Activated CD8-positive, alpha-beta memory T cell treated with anti-CD3 and anti-CD28 coated beads, Interleukin-2, amount 50 U/mL, for 48 hours (primary cell): ENCODE data around the gene HOXB4.

Experiments used
- DNase-seq: peaks from one replicate; pipeline ENCODE4 v3.0.0-alpha.2; 2020

HOXB4 gene

GRCh38 chr17:48528153-48528935, 49.8 kb downstream of the HOXB4 start:
- no peak for DNase-seq

DNA sequence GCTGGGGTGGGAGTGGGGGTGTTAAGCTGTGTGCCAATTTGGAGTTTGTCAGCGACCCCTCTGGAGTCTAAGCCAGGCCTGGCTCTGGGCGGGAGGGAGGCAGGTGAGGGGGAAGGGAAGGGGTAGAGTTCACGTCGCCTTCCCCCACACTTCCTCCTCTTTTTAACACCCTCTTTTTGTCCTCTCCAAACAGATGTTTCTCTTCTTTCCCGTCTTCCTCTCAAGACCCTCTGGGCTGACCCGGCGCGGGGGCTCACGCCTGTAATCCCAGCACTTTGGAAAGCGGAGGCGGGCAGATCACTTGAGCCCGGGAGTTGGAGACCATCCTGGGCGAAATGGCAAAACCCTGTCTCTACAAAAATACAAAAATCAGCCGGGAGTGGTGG, 50.6 kb downstream of the HOXB4 start:
- no peak for DNase-seq

DNA sequence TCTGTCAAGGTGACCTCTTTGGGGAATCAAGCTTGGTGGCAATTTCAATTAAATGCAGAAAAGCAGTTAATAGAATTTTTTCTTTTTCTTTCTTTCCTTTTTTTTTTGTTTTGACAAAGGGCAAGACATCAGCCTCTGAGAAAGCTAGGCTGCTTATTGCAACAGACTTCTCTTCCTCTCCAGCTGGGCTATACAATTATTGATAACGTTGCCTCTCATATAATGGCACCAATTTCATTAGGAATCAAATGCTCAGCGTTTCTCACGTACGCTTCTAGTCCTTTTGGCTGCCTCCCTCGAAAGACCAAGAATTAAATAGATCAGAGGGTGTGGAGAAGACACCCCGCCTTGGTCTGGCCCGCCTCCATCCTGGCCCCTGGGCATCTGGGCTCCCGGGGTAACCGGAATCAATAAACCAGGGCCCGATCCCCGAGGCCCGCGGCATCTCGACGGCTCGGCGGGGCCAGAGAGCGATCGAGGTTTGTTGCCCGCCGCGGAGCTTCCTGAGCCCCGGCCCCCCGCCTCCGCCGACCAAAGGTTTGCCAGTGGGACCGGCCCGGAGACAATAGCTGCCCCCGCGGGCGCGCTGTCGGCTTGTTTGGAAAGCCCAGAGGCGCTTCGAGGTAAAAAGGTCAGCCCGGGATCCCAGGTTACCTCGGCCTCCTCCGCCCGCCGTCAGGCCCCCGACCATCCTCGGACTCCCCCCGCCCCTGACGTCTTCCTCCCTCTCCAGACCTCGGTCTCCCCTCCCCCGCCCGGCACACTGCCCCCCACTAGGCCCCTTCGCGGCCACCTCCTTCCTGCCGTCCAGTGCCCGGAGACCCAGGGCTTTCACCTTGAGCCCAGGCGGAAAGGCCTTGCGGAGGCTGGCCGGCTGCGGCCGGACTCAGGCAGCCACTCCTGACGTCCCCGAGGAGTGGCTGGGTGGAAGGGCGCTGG, 51.3 kb downstream of the HOXB4 start:
- DNase-seq, result no peak
